Measurements from ENCODE around the gene HDGF.
"Not testable (repeated sequence)": the region's sequence is repeated elsewhere in the genome, so short reads cannot be mapped to it uniquely, and the experiment has no call there.

Gene HDGF

GRCh38 chr1:156767101-156767878 is 15.8 kb upstream of the HDGF start, which contains the start of gene PRCC:
TSS of gene PRCC (plus strand) at chr1:156767535. CDS start at chr1:156767772, 237 bp downstream.
- peak; percentile 100 for DNase-seq (ENCODE audit: low read depth in 2 of 2)

- DNase-seq (ENCODE audit: low read depth in 2 of 2) = no peak
Measured at GRCh38 chr1:156766298-156767100, 15.0 kb upstream of the HDGF start.

GRCh38 chr1:156765666-156766065 is 14.2 kb upstream of the HDGF start:
- no peak for DNase-seq (ENCODE audit: low read depth in 2 of 2)

GRCh38 chr1:156765136-156765535 is 13.7 kb upstream of the HDGF start:
- DNase-seq (ENCODE audit: low read depth in 2 of 2) = not testable (repeated sequence)

GRCh38 chr1:156760796-156761104 is 9.3 kb upstream of the HDGF start:
- DNase-seq (ENCODE audit: low read depth in 2 of 2) = no peak

GRCh38 chr1:156760092-156760795 is 8.8 kb upstream of the HDGF start:
- DNase-seq (ENCODE audit: low read depth in 2 of 2) = no peak

- not testable (repeated sequence) for DNase-seq (ENCODE audit: low read depth in 2 of 2)
Measured at GRCh38 chr1:156757572-156758253, 6.2 kb upstream of the HDGF start.

- DNase-seq (ENCODE audit: low read depth in 2 of 2) = no peak
Measured at GRCh38 chr1:156756355-156756754, 4.9 kb upstream of the HDGF start.

- no peak for DNase-seq (ENCODE audit: low read depth in 2 of 2)
Measured at GRCh38 chr1:156755527-156755950, 4.1 kb upstream of the HDGF start.

- DNase-seq (ENCODE audit: low read depth in 2 of 2) = no peak
Measured at GRCh38 chr1:156754219-156754618, 2.7 kb upstream of the HDGF start.

GRCh38 chr1:156752843-156753482 is 1.5 kb upstream of the HDGF start:
- no peak for DNase-seq (ENCODE audit: low read depth in 2 of 2)

GRCh38 chr1:156751757-156752481 is 444 bp upstream of the HDGF start:
- peak; percentile 94 for DNase-seq (ENCODE audit: low read depth in 2 of 2)

GRCh38 chr1:156750711-156751450 is 594 bp downstream of the HDGF start:
- DNase-seq (ENCODE audit: low read depth in 2 of 2) = no peak

GRCh38 chr1:156750191-156750672 is 1.2 kb downstream of the HDGF start:
- DNase-seq (ENCODE audit: low read depth in 2 of 2) = no peak

GRCh38 chr1:156749419-156750118 is 1.9 kb downstream of the HDGF start:
- no peak for DNase-seq (ENCODE audit: low read depth in 2 of 2)

GRCh38 chr1:156748670-156749418 is 2.6 kb downstream of the HDGF start:
- no peak for DNase-seq (ENCODE audit: low read depth in 2 of 2)

GRCh38 chr1:156747742-156748669 is 3.5 kb downstream of the HDGF start:
- DNase-seq (ENCODE audit: low read depth in 2 of 2) = no peak

Measured in fibroblast of skin of left quadriceps (primary cell).